Hematopoietic multipotent progenitor cell treated with erythropoietin and hydrocortisone succinate and interleukin-3 and kit ligand, for 15 days (in vitro differentiated cells): ENCODE measurements around the gene KCNH1.

Experiments
- DNase-seq: peaks from one replicate; pipeline ENCODE4 v3.0.0-alpha.2; 2015; ENCODE audit warnings: low spot score

KCNH1 gene

GRCh38 chr1:210857705-210858104 lies 276.2 kb downstream of the KCNH1 start:
- no peak for DNase-seq

- no peak for DNase-seq
Observed at GRCh38 chr1:210857146-210857663, 276.7 kb downstream of the KCNH1 start.

GRCh38 chr1:210855440-210855839 lies 278.5 kb downstream of the KCNH1 start:
- DNase-seq, result no peak

GRCh38 chr1:210853276-210853675 lies 280.7 kb downstream of the KCNH1 start:
- no peak for DNase-seq

- DNase-seq, result no peak
Observed at GRCh38 chr1:210850556-210850955, 283.4 kb downstream of the KCNH1 start.

- DNase-seq, result no peak
Observed at GRCh38 chr1:210848474-210848873, 285.5 kb downstream of the KCNH1 start.

GRCh38 chr1:210841926-210842625 lies 291.9 kb downstream of the KCNH1 start:
- no peak for DNase-seq

GRCh38 chr1:210830034-210831028 lies 303.6 kb downstream of the KCNH1 start:
- no peak for DNase-seq

- no peak for DNase-seq
Observed at GRCh38 chr1:210828996-210829596, 304.9 kb downstream of the KCNH1 start.

GRCh38 chr1:210827481-210827880 lies 306.5 kb downstream of the KCNH1 start:
- no peak for DNase-seq

- no peak for DNase-seq
Observed at GRCh38 chr1:210826686-210827085, 307.3 kb downstream of the KCNH1 start.

GRCh38 chr1:210822932-210823331 lies 311.0 kb downstream of the KCNH1 start:
- no peak for DNase-seq

GRCh38 chr1:210822241-210822640 lies 311.7 kb downstream of the KCNH1 start:
- DNase-seq, result no peak

- no peak for DNase-seq
Observed at GRCh38 chr1:210821615-210822014, 312.3 kb downstream of the KCNH1 start.

- DNase-seq, result no peak
Observed at GRCh38 chr1:210819266-210819665, 314.7 kb downstream of the KCNH1 start.

- DNase-seq, result no peak
Observed at GRCh38 chr1:210817385-210818275, 316.3 kb downstream of the KCNH1 start.

- DNase-seq, result no peak
Observed at GRCh38 chr1:210815641-210816550, 318.1 kb downstream of the KCNH1 start.

GRCh38 chr1:210814382-210815123 lies 319.4 kb downstream of the KCNH1 start:
- DNase-seq, result no peak

GRCh38 chr1:210801501-210801900 lies 332.4 kb downstream of the KCNH1 start:
- no peak for DNase-seq

GRCh38 chr1:210800756-210801155 lies 333.2 kb downstream of the KCNH1 start:
- no peak for DNase-seq
